GM18519 (cell line): ENCODE measurements around the gene B3GAT1.

ENCODE experiments used
- ATAC-seq: cut with Tn5 transposase; IDR thresholded peaks from one replicate; pipeline ENCODE4 v1.9.1; 2021; ENCODE audit warnings: mild to moderate bottlenecking, moderate library complexity; ENCODE audit not compliant: unreplicated experiment, low FRiP score

B3GAT1 gene

DNA sequence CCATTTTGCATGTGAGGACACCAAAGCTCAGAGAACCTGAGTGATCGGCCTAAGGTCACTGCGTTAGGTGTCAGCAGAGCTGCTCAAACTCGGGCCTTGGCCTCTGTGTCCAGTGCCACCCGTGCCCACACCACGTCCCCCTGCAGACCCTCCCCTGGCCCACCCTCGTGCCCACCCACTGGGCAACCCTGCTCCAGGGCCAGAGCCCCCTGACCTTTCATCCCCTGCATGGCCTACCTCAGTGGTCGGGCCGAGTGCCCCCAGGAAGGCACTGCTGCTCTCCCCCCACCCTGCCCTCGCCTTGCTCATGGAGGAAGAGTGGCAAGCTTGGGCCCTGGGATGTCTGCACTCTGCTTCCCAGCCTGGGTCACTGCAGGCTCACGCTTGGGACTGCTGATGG is 17.7 kb downstream of the B3GAT1 start:
- no peak for ATAC-seq

DNA sequence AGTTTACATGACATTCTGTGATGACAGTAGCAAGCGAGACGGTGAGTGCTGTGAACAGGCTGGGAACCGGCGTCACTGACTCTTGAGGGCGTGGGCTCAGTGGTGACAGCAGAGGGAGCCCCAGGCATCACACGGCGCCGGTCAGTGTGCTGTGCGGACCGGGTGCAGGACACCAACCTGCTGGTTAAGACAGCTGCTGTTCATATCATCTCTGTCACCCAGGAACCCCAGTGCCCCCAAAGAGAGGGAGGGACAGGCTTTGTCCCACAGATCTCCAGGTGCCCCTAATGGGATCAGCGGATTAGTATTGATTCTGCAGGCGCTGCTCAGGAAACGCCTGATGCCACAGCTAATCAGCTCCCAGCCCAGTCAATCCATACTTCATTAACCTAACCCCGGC is 18.4 kb downstream of the B3GAT1 start:
- no peak for ATAC-seq

DNA sequence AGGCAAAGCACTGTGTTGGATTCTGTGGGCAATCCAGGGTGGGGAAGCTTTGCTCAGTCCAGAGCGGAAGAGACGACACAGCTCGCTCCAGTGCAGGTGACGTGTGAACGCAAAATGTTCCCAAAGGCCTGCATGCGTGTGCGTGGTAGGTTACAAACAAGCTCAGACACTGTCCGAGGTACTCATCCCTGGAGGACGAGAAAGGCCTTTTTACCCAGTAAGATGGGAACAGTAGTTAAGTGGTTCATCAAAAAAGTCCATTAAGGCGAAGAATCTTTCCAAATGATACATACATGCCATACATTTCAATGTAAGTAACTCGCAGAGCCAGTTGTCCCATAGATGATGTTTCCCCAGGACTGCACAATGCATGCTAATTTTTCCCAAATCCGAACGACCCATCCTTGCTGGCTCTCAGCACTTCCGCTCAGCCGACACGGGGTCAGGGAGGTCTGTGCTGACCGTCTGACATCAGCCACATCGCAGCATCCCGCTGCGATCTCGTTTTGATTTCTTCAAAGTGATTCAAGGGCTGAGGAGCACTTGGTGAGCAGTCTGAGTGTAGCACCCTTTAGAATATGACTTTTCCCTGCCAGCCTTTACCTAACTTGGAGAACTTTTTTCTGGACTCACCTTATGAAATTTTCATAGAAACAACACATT is 19.0 kb downstream of the B3GAT1 start:
- ATAC-seq: no peak

DNA sequence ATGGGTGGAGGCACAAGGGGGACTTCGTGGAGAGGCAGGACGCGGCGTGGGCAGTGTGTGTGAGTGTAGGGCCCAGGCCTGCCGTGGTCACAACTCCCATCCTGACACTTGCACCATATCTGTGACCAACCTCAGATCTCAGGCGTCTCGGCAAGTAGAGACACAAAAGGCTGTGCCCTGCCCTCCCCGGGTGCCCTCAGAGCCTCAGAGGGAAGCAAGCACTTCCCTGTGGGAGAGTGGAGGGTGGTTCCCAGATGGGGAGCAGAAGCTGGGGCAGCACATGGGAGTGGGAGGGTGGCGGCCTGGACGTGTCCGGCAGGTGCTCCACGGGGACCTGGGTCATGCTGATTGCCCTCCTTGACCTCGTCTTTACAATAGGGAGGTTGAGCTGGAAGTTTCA is 20.4 kb downstream of the B3GAT1 start:
- ATAC-seq: no peak

DNA sequence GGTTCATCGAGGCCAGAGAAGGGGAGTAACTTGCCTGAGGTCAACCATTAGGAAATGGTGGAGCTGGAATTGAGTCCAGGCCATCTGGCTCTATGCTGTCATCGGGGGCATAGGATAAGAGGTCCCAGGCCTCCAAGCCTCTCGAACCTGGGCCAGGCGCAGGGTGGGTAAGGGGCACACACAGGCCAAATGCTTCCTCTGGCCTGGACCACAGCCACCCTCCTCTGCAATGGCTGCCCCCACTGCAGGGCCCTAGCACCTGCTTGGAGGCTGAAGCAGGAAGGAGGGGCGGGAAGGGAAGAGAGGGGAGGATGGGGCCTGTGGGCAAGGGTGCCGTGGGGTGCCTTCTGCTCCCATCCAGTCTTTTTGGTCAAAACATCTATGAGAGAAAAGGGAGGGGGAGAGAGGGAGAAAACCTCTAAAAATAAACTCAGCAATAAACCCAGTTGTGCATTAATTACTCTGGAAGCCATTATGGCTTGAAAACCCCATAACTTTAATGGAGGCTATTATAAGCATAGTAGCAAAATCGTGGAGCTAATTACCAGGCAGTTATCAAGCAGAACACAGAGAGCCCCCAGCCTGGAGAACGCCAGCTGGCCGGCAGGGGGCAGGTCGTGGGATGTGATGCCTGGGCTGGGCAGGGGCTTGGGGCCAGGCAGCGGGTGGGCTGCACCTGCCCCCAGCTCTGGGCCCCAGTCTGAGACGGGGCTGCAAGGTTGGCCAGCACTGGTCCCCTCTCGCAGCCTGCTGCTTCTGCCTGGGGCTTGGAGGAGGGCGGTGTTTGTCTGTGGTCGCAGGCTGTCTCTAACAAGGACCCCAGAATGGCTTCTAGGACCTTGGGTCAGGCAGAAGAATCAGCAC is 21.1 kb downstream of the B3GAT1 start:
- no peak for ATAC-seq

DNA sequence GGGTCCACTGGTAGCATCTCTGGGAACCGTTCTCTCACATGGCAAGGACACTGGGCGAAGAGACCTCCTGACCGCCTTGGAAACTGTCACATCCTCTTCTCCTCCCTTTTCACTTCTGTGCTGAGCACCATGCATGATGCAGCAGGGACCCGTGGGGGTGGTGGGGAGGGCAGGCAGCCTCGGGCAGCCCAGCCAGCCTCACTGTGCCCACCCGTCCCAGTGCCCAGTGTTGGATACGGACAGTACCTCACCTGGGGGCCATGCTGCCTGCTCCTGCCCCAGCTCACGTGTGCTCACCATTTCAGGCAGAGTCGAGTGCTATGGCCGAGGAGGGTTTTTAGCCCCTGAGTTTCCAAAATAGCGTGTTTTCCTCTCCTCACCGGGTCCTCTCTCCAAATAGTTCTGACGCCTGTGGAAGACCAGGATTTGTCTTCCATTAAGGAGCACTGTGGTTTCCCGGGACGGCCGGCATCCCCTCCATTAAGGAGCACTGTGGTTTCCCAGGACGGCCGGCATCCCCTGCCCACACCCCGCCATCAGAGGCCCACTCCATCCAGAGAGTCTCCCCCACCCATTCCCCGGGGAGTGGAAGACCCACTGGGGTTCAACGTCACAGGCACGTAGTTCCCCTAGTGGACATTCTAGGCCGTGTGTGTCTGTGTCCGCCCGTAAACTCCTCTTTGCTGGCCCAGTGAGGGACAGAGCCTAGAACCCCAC is 22.4 kb downstream of the B3GAT1 start:
- ATAC-seq: no peak

DNA sequence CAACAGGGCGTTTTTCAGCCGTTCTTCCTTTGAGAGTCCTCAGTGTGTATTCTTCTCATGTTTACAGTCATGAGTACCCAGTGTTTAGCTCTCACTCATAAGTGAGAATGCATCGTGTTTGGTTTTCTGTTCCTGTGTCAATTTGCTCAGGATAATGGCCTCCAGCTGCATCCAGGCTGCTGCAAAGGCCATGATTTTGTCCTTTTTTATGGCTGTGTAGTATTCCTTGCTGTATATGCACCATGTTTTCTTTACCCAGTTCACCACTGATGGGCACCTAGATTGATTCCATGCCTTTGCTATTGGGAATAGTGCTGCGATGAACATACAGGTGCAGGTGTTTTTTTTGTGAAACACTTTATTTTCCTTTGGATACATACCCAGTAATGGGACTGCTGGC is 23.5 kb downstream of the B3GAT1 start:
- ATAC-seq: no peak

DNA sequence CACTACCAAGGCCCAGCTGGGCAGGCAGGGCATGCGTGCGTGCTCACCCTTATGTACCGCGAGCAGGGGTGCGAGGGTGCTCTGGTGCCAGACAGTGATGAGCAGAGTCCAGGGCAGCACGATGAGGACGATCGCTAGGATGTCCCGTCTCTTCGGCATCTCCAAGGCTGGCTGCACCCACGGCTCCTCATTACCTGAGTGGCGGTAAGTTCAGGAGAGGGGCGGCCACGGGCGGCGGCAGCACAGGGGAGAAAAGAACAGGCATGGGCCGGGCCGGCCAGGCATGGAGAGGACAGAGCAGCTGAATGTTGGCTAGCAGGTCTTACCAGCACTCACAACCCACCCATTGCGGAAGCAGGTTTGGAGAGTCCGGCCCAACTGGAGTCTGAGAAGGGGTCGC is 24.5 kb downstream of the B3GAT1 start:
- ATAC-seq: no peak

DNA sequence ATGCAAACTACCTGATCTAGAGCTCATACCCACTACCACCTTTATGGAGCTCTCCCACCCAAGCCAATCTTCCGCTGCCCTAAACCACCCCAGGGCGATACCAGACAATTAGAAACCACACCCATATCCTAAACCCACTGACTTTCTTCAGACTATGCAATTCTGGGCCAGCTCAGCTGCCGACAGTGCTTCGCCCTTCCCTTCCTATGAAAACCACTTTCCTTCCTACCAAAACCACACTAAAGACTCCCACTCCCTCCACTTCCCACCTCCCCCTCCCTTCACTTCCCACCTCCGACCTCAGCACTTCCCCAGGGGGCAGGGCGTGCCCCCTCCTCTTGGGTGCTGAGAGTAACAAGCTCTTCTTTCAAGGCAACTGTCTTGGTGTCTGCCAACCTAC is 25.1 kb downstream of the B3GAT1 start:
- no peak for ATAC-seq

DNA sequence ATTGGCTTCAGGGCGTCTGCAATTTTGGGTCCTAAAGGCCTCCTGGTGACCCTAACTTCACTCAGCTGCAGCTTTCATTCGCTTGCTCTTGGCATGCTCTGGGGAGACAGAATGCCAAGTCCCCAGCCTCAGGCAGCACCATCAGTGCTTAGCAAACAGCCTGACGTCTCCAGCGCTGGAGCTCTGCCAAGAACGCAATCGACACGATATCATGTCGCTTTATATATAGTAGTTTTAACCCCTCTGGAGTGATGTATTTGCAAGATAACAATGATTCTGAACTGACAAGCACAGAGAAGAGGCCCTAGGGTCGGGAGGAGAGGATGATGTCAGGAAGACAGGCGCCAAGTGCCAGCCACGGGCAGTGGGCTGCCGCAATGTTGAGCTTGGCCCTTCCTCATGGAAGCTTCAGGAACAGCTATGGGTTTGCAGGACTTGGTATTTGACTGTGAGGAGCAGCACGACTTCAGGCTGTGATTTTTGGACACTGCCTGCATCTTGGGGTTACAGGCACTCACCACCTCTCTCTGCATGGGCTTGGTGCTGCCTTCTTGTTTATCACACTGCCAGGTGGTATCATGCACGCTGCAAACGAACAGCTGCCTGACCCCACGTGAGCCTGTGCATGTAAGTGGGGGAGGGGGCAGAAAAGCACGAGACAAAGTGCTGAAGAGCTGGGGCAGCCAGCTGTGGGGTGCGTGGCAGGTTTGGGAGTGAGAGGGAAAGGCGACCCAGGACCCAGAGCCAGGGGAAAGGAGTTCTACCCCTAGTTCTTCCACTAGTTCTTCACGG is 26.1 kb downstream of the B3GAT1 start:
- no peak for ATAC-seq

DNA sequence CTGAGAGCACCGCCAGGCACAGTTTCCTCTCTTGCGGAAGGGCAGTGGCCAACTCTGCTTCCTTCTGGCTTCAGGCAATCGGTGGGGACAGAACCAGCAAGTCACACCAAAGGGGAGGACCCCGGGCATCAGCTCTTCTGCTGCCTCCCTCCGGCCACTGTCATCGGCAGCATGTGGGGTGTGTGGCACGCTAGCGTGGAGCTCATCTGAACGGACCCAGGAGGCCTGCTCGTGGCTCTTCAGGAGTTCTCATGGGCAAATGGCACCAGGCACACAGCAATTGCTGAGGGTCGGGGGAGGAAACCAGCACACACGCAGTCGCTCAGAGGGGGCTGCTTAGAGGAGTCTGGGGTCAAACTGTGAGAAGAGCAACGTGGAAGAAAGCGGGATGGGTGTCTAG is 26.9 kb downstream of the B3GAT1 start:
- ATAC-seq: no peak

DNA sequence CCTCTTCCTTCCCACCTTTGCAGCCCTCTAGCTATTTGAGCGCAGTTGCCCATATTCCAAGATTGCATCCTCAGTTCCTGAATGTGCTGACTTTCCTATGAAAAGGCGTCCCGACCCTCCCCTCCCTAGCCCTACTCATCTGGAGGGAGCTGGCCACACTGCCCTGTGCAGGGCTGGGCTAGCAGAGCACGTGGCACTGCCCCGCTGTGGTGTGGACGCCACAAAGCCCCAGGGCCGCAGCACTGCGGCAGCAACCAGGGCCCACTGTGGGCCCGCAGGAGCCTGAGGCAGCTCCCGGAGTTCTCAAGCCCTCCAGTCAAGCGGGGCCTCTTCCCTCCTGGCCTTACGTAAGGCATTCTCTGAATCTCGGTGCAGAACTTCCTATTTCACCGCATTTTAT is 27.6 kb downstream of the B3GAT1 start:
- ATAC-seq: no peak

DNA sequence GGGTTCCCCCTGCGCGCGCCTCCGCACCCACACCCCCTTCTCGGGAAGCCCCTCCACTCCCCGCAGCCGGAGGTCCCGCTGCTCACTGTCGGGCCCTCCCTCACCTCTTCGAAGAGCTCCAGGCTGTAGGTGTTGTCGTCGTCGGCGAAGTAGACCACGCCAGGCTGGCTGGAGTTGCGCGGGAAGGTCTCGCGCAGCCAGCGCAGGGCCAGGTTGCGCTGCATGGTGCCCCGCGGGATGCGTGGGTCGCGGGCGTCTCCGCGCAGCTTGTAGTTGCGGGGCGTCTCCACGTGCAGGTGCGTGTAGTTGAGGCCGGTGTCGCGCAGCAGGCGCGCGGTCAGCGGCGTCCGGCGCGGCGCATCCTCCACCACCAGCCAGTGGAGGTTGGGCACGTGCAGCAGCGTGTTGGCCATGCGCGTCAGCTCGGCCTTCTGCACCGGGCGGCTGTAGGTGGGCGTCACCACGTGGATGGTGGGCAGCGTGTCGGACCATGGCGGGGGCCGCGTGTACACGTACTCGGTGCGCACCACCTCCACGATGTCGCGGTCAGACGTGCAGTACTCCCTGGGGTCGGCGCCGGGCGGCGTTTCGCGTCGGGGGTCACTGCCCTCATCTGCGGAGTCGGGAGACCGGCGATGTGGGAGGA is 28.3 kb downstream of the B3GAT1 start:
- ATAC-seq: no peak

DNA sequence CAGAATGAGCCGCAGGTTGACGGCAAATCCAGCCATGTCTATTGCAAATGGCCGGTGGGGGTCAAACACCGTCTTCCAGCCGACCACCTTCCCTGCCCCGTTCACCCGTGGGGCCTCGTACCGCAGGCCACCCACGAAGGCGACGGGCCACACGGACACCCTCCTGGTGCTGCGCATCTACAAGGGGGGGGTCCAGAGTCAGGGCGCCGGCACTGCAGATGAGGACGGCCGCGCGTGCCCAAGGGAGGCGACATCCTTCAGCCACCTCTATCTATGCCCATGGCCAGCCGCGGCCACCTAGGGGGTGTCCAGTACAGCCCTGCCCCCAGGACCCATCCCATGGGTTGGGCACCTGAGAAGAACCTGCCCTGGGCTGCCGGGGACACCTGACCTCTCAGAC is 29.2 kb downstream of the B3GAT1 start:
- ATAC-seq: no peak

DNA sequence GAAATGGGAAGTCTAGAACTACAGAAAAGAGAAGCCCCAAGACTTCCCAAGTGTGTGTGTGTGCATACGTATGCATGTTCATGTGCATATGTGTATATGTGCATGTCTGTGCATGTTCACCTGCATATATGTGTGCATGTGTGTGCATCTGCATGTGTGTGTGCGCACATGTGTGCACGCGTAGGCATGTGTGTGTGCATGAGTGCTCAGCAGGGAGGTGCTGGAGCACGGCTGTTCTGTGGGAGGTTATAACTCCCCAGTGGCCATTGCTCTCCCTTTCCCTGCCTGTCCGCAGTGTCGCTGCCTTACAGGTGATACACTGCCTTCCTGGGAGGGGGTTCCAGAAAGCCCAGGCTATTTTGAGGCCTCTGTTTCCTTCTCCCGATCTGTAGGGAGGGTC is 29.8 kb downstream of the B3GAT1 start:
- no peak for ATAC-seq

DNA sequence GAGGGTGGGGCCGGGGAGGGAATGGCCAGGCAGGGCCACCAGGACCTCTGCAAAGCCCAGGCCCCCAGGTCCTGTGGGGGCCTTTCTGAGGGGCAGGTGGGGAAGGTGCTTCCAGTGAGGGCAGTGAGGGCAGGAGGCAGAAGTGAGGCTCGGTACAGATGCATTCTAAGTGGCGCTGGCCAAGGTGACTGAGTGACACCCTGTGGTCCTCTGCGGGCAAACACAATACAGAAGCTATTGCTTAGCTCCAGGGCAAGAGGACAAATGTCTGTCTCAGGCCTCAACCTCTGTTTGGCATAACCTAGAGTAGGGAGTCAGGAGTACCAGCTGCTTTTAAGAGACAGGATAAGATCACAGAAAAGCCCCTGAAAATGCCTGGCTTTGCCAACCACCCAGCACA is 31.3 kb downstream of the B3GAT1 start:
- no peak for ATAC-seq

DNA sequence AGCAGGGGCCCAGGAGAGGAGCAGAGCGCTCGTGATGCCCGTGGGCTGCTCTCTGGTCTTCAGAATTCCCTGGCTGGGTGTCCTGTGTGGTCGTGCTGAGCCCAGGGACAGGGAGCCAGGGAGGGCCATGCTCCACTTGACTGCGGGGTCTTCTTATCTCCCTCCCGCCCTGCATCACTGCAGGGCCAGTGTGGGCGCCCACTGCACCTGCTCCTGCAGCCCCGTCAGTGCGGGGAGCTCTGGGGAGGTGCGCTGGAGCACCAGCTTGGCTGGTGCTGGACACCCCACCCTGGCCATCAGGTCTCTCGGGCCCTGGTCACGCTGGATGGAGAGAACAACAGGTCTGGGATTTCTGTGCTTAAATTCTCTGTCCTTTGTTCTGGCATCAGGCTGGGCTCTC is 31.8 kb downstream of the B3GAT1 start:
- ATAC-seq: no peak

DNA sequence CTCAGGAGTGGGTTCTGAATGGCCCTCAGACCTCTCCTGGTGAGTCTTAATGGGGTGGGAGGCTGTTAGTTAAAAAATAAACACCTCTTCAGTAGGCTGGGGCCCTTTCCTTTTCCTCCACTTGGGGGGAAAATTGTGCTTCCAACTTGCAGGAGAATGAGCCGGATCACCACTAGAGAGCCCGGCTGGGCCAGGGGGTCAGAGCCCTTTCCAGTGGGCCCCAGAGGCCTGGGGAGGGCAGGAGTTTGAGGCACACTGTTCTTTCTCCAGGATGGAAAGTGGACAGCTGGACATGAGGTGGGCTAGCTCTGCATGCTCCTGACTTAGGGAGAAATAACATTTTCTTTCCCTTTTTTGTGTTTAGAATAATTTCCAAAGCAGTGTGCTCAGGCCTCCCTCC is 32.8 kb downstream of the B3GAT1 start:
- no peak for ATAC-seq

DNA sequence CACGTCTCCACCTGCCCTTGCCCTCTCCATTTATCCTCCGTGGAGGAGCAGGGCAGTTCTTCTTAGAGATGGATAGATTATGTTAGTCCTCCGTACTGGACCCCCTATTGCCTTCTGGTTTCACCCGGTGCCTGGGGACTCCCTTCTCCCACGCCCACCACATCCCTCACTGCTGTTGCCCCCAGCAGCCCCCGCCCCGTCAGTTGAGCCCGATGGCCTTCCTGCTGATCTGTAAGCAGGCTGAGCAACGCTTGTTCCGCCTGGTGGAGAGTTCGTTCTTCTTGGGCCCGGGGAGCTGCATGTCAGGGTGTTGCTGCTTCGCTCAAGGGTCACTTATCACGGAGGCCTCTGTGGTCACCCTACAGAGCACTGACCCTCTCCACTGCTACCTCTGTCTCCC is 34.2 kb downstream of the B3GAT1 start:
- ATAC-seq: no peak

DNA sequence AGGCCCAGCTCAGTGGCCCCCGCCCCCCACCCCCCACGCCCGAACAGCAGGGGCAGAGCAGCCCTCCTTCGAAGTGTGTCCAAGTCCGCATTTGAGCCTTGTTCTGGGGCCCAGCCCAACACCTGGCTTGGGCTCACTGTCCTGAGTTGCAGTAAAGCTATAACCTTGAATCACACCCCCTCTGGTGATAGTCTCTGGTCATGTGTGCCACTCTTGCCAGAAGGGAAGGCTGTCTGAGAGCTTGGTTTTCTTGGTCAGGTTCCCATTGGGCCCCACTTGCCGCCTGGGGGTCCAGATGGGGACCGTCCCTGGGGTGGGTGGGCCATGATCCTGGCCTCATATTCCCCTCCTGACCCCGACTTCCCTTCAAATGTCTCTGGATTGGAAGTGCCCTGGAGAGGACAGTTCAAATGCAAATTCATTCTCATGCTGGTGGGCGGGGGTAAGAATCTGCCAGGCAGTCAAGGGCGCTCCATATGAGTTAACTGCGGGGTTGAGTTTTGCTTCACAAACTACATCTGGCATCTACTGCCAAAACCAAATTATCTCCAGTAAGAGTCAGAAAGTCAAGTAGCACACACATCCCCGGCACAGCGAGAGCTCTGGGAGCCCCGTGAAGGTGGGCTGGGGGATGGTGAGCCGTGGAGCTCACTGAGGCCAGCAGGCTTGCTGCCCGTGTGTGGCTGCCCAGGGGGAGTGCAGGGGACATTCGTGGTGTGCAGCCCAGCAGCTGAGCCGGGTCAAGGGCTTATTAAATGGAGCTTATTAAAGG is 35.7 kb downstream of the B3GAT1 start:
- ATAC-seq: no peak
